ENCODE measurements around the gene MOCS2. TPM values are rescaled to one million over a fixed set of nuclear protein-coding genes. Genes with fewer than 3 reads are reported as not detected.

MOCS2 gene
- total and polyA plus RNA-seq, 12 donors: 66.3 to 135 (median 80.3) TPM

- H3K4me1 ChIP-seq: peaks cover 0 to 9% (median 0%) of the 10 kb centered on the region in 9 donors
- H3K27me3 ChIP-seq: no peaks in the 10 kb centered on the region
- H3K4me3 ChIP-seq: no peak overlapping the region
- WGBS, 2 donors: 65 to 74% methylated on average over 2 of the region's 2 CpGs
- TF ChIP-seq, protein P1, sequence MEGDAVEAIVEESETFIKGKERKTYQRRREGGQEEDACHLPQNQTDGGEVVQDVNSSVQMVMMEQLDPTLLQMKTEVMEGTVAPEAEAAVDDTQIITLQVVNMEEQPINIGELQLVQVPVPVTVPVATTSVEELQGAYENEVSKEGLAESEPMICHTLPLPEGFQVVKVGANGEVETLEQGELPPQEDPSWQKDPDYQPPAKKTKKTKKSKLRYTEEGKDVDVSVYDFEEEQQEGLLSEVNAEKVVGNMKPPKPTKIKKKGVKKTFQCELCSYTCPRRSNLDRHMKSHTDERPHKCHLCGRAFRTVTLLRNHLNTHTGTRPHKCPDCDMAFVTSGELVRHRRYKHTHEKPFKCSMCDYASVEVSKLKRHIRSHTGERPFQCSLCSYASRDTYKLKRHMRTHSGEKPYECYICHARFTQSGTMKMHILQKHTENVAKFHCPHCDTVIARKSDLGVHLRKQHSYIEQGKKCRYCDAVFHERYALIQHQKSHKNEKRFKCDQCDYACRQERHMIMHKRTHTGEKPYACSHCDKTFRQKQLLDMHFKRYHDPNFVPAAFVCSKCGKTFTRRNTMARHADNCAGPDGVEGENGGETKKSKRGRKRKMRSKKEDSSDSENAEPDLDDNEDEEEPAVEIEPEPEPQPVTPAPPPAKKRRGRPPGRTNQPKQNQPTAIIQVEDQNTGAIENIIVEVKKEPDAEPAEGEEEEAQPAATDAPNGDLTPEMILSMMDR (IDR thresholded peaks at IDR 0.05): no peak
- H3K9me3 ChIP-seq: no peaks in the 10 kb centered on the region
- intact Hi-C loops (cut with DNase I): no loop called here
- DNase-seq: no peak
- H3K27ac ChIP-seq: no peak overlapping the region
- peaks cover 0 to 18% (median 0%) of the 10 kb centered on the region in 9 donors for H3K36me3 ChIP-seq
- no peak for ATAC-seq
Observed at GRCh38 chr5:53063176-53063575, 46.4 kb downstream of the MOCS2 start.

DNA sequence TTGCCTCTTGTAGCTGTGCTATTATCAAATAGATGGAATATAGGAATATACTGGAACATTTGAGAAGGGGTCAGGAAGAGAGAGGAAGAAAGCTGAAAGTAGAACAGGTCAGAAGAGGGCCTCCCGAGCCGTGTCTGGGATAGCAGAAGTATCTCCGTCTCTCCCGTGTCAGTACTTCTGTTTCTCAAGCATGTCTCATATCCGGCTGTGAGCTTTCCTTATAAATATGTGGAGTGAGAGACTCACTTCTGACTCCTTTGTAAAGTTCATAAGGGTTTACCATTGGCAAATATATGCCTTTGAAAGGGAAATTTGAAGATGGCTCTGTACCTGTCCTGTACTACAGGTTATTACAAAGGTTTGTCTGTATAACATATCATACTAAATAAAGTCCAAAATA is 50.3 kb downstream of the MOCS2 start:
- 87 to 96% methylated on average over 5 of the region's 5 CpGs for WGBS, 2 donors
- ATAC-seq: no peak
- TF ChIP-seq, protein P1 (IDR thresholded peaks at IDR 0.05): no peak
- no peak for DNase-seq
- intact Hi-C loops (cut with DNase I): no loop called here
- peaks cover 0 to 20% (median 0%) of the 10 kb centered on the region in 9 donors for H3K36me3 ChIP-seq
- H3K4me3 ChIP-seq: no peak overlapping the region
- no peaks in the 10 kb centered on the region for H3K9me3 ChIP-seq
- no peak overlapping the region for H3K27ac ChIP-seq
- no peaks in the 10 kb centered on the region for H3K4me1 ChIP-seq
- no peaks in the 10 kb centered on the region for H3K27me3 ChIP-seq

DNA sequence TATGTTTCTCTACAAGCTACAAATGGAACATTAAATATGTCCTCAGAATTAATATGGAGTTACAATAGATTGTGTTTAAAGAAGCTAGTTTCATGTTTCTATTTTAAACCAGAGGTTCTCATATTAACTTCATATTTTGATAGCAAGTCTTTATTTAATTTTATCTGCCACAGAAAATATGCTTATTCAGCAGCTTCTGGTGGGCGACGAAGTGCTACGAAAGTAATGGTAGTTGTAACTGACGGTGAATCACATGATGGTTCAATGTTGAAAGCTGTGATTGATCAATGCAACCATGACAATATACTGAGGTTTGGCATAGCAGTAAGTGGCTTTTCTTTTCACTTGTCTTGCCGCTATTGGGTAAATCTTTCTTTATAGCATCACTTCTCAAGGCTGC is 54.2 kb downstream of the MOCS2 start:
- ATAC-seq: no peak
- DNase-seq: no peak
- intact Hi-C loops (cut with DNase I): no loop called here
- Histone ChIP-seq H3K27ac (no peak overlapping the region), H3K9me3 (no peaks in the 10 kb centered on the region), H3K4me1 (peaks cover 0 to 8% (median 0%) of the 10 kb centered on the region in 9 donors), H3K27me3 (no peaks in the 10 kb centered on the region), H3K4me3 (no peak overlapping the region), H3K36me3 (peaks cover 0 to 13% (median 0%) of the 10 kb centered on the region in 9 donors)
- TF ChIP-seq, protein P1 (IDR thresholded peaks at IDR 0.05): no peak
- 84 to 85% methylated on average over 5 of the region's 5 CpGs for WGBS, 2 donors

DNA sequence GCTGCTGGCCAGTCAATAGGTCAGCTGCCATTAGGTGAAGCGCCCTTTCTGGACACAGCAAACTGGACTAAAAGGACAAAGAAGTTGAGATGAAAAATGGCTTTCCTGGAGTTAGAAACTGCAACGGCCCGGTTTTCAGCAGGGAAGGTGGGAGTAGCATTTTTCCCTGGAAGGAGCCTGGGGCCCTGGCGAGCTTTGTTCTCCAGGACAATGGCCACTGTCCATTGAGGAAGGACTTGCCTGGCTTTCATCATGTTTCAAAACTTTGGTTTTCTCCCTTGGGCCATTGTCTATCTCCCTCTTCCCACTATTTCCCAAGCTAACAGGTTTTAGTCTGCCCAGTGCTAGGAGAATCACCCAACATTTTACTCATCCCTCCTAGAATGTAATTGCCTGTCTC is 56.2 kb downstream of the MOCS2 start:
- TF ChIP-seq, protein P1 (IDR thresholded peaks at IDR 0.05): no peak
- intact Hi-C loops (cut with DNase I): no loop called here
- no peak for DNase-seq
- H3K9me3 ChIP-seq: no peaks in the 10 kb centered on the region
- 83 to 86% methylated on average over 4 of the region's 4 CpGs for WGBS, 2 donors
- H3K27me3 ChIP-seq: no peaks in the 10 kb centered on the region
- H3K36me3 ChIP-seq: peaks cover 0 to 8% (median 0%) of the 10 kb centered on the region in 9 donors
- H3K4me1 ChIP-seq: peaks cover 0 to 8% (median 0%) of the 10 kb centered on the region in 9 donors
- no peak overlapping the region for H3K4me3 ChIP-seq
- no peak overlapping the region for H3K27ac ChIP-seq
- no peak for ATAC-seq

All from heart right ventricle (tissue), 16 donors.